ENCODE data around the gene CFAP65. TPM values are rescaled to one million over a fixed set of nuclear protein-coding genes. Genes with fewer than 3 reads are reported as not detected.

The CFAP65 gene
- total RNA-seq, 1 experiment from 2014 or later = 0.33 TPM

- Histone ChIP-seq H3K9me3 (ENCODE audit: control insufficient read depth, insufficient read depth, low read depth, low read length) (no peaks in the 10 kb centered on the region), H3K4me3 (ENCODE audit: low read depth in 2 of 2, low read length in 2 of 2) (no peak overlapping the region), H3K4me1 (ENCODE audit: control insufficient read depth, insufficient read depth, low read length) (no peaks in the 10 kb centered on the region), H3K36me3 (ENCODE audit: control insufficient read depth, insufficient read depth, low read length) (no peaks in the 10 kb centered on the region), H3K27me3 (ENCODE audit: control insufficient read depth, insufficient read depth, low read length) (no peaks in the 10 kb centered on the region), H3K27ac (ENCODE audit: low read length) (no peak overlapping the region)
- in situ Hi-C loops (cut with HindIII; ENCODE audit: low pct_unique_long_range_greater_than_20kb, low sequenced_read_pairs) (no loop called here), intact Hi-C loops (cut with micrococcal nuclease; ENCODE audit: unreplicated experiment) (no loop called here)
- ATAC-seq = no peak
- TF ChIP-seq TCF7L2 (IDR thresholded peaks at IDR 0.05; ENCODE audit: low read depth, low read length) = no peak
- no peak for TF ChIP-seq REST (IDR thresholded peaks at IDR 0.05; ENCODE audit: insufficient read depth in 1 of 2, low read depth in 2 of 2, low read length in 1 of 2)
- TF ChIP-seq CTCF (IDR thresholded peaks at IDR 0.05) = no peak
- TF ChIP-seq SIN3A (IDR thresholded peaks at IDR 0.05; ENCODE audit: borderline replicate concordance, insufficient read depth, low read depth, low read length) = no peak
- no peak for TF ChIP-seq POLR2AphosphoS5 (IDR thresholded peaks at IDR 0.05; ENCODE audit: low read depth, low read length)
- BruUV-seq (replicated peaks) = no TSS peak
- POLR2A ChIA-PET = no interaction called here
- CTCF ChIA-PET = no interaction called here
- DNase-seq (ENCODE audit: low read depth, low spot score) = no peak
Observed at GRCh38 chr2:219084791-219085190, 43.5 kb upstream of the CFAP65 start.

GRCh38 chr2:219082332-219082958, 41.1 kb upstream of the CFAP65 start:
- BruUV-seq (replicated peaks) = no TSS peak
- ATAC-seq = no peak
- TF ChIP-seq TCF7L2 (IDR thresholded peaks at IDR 0.05; ENCODE audit: low read depth, low read length) (no peak), POLR2AphosphoS5 (IDR thresholded peaks at IDR 0.05; ENCODE audit: low read depth, low read length) (no peak), CTCF (IDR thresholded peaks at IDR 0.05) (no peak), REST (IDR thresholded peaks at IDR 0.05; ENCODE audit: insufficient read depth in 1 of 2, low read depth in 2 of 2, low read length in 1 of 2) (no peak), SIN3A (IDR thresholded peaks at IDR 0.05; ENCODE audit: borderline replicate concordance, insufficient read depth, low read depth, low read length) (no peak)
- no peak for DNase-seq (ENCODE audit: low read depth, low spot score)
- Histone ChIP-seq H3K27ac (ENCODE audit: low read length) (no peak overlapping the region), H3K9me3 (ENCODE audit: control insufficient read depth, insufficient read depth, low read depth, low read length) (no peaks in the 10 kb centered on the region), H3K27me3 (ENCODE audit: control insufficient read depth, insufficient read depth, low read length) (no peaks in the 10 kb centered on the region), H3K36me3 (ENCODE audit: control insufficient read depth, insufficient read depth, low read length) (no peaks in the 10 kb centered on the region), H3K4me1 (ENCODE audit: control insufficient read depth, insufficient read depth, low read length) (no peaks in the 10 kb centered on the region), H3K4me3 (ENCODE audit: low read depth in 2 of 2, low read length in 2 of 2) (no peak overlapping the region)
- ChIA-PET POLR2A (no interaction called here), CTCF (interaction anchor here (1.1 kb wide), 1 partner anchor 53 kb away, joined by 3 read pairs; no protein-coding TSS in a partner anchor)
- in situ Hi-C loops (cut with HindIII; ENCODE audit: low pct_unique_long_range_greater_than_20kb, low sequenced_read_pairs) (no loop called here), intact Hi-C loops (cut with micrococcal nuclease; ENCODE audit: unreplicated experiment) (no loop called here)

Data from Panc1 (cell line).